CD4-positive, alpha-beta T cell treated with Interleukin-2 at 100 ng/mL for 4 hours (primary cell): ENCODE data around the gene APEX2.
A peak's percentile ranks its signal among the peaks of the same experiment; 100 is the strongest.
"Not testable (repeated sequence)": the region's sequence is repeated elsewhere in the genome, so short reads cannot be mapped to it uniquely, and the experiment has no call there.

ENCODE experiments used
- DNase-seq: peaks from one replicate; pipeline ENCODE4 v3.0.0-alpha.2; 2020; ENCODE audit warnings: low spot score

Gene APEX2, protein sequence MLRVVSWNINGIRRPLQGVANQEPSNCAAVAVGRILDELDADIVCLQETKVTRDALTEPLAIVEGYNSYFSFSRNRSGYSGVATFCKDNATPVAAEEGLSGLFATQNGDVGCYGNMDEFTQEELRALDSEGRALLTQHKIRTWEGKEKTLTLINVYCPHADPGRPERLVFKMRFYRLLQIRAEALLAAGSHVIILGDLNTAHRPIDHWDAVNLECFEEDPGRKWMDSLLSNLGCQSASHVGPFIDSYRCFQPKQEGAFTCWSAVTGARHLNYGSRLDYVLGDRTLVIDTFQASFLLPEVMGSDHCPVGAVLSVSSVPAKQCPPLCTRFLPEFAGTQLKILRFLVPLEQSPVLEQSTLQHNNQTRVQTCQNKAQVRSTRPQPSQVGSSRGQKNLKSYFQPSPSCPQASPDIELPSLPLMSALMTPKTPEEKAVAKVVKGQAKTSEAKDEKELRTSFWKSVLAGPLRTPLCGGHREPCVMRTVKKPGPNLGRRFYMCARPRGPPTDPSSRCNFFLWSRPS

DNA sequence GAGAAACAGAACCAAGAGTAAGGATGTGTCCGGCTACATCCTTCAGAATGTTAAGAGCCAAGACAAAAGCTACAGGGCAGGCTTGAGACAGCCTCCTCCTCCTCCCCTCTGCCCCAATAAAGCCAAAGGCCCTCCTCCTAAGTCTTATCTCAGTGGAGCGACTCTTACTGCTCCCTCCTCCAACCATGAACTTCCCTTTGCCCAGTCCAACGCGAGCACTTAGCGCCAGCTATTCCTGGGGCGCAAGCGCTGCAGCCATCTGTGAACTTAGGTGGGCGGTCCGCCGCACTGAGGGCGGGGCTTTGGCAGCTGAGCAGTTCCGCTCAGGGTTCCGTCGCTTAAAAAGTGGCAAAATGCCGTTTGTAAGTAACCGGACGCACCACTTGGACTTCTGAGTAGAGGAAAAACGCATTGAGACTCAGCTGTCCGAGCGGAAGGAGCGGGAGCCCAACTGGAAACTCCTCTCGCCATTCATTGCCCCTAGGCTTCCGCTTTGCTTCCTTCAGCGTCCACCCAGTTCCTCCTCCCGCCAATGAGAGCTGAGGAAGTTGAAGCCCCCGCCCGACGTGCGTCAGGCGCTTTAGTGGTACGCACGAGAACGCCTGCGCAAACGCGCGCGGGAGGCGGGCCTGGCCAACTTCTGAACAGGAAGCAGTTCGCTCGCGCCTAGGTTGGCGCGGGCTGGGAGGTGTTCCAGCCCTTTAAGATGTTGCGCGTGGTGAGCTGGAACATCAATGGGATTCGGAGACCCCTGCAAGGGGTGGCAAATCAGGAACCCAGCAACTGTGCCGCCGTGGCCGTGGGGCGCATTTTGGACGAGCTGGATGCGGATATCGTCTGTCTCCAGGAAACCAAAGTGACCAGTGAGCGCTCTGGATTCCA is at the start of gene APEX2:
APEX2 (plus strand) TSS at position 647 of the 882 bp plus-strand sequence; CDS start at position 707, 60 bp downstream.
- DNase-seq, result peak; percentile 84

DNA sequence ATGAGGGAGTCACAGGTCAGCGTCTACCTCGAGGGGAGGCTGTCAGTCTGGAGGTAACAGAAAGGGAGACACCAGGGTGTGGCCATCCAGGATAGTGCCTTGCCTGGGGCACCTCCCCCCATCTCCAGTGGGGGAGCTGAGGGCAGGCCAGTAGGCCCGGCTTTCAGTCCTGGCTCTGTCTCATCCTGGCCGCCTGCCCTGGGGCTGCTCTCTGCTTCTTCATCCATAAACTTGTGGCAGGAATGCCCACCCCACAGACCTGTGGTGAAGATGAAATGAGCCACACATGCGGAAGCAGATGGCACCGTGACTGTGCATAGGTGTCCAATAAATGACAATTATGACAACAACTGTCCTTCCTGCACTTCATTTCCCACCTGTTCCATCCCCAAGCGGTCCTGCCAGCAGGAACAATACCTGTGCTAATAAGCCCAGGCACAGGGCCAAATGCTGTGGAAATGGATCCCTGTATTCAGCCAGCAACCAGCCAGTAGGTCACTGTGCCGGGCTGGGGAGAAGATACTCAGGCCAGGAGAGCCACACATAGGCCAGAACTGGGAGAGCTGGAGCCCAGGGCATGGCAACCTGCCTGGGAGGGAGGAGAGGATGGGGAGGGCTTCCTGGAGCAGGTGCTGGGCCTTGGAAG is 49.3 kb upstream of the APEX2 start:
- DNase-seq, result no peak

DNA sequence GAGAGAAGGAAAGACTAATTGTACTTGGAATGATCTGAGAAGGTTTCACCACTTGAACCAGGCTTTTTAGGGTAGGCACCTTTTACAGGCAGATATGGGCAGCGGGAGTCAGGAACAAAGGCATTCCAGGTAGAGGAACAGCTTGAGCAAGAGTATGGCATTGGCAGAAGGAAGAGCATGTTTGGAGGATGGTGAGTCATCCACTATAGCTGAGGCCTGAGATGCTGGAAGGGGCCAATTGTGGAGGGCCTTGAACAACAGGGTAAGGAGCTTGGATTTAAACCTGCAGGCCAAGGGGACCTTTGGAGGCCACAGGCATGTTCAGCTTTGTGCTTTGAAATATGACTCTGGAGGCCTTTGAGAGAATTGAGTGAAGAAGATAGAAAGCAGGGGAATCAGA is 38.4 kb upstream of the APEX2 start:
- no peak for DNase-seq

DNA sequence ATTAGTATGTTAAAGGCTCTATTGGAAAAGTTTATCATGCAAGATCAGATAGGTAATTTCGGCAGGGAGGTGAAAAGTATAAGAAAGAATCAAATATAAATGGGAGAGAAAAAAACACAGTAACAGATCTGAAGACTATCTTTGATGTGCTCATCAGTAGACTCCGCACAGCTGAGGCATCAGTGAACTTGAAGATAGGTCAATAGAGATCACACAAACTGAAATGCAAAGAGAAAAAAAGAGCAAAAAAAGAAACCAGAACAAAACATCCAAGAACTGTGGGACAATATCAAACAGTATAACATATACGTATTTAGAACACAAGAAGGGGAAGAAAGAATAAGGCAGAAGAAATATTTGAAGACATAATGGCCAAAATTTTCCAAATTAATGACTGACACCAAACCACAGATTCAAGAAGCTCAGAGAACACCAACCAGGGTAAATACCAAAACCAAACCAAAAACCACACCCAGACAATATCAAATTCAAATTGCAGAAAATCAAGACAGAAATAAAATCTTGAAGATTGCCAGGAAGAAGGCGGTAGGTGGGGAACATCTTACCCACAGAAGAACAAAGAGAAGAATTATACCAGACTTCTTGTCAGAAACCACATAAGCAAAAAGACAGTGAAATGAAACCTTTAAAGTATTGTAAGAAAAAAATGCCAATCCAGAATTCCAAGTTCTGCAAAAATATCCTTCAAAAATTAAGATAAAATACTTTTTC is 35.2 kb upstream of the APEX2 start:
- DNase-seq, result no peak

DNA sequence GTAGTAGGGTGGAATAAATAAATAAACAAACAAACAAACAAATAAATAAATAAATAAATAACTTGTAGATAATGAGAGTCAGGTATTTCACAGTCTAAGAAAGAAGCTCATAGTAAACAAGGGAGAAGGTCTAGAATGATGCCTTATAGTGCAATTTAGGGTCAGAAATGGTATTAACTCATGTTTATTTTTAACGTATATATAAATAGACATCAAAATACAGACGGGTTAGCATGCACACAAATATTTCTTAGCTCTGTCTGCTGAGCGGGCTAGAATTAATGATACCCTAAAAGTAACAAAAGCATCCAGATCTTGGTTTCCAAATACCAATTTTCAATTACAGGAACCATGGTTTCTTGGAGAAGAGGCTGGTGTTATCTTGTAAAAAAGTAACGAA is 22.8 kb upstream of the APEX2 start:
- no peak for DNase-seq

DNA sequence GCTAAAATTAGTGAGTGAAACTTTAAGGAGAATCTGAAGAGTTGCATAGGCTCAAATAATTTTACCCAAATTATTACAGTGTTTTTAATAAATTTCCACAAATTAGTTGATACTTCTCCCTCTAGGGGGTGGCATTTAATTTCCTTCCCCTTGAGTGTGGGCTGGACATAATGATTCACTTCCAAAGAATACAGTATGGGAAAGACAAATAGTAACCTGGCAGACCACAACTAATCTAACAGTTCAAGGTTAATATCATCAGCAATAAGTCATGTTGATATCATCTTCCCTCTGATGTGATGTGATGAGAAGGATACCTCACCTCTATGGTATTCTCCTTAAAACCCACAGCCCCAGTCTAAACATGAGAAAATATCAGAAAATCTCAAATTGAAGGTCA is 21.7 kb upstream of the APEX2 start:
- DNase-seq, result no peak

DNA sequence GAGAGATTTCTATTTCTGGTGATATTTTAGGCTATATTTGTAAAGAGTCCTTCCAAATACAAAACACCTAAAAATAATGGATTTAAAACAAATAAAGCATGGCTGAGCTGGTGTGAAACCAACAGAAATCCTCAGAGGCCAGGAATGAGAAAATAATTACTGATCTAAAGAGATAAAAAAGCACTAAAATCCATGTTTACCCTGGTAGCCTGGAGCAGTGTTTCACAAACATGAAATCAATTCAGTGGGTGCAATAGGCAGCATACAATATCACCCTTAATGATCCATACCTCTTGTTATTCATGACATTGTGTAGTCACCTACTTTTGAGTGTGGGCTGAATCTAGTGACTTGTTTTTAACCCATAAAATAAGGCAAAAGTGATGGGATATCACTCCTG is 20.7 kb upstream of the APEX2 start:
- no peak for DNase-seq

DNA sequence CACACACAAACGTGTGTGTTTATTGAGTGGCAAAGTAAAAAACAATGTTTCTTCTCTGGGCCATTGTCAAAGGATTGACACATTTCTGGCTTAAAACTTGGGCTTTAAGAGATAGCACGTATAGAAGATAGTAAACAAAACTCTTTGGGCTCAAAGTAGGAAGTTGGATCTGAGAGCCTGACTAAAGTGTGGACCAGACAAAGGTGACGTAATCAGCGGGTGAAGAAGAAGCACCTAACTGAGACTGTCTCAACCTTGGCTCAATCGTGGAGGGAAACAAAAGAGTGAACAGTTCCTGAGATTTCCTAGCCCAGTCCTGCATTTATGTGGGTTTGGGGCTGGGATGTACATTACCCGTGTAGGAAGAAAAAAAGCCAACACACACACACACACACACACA is 19.8 kb upstream of the APEX2 start:
- DNase-seq, result no peak

DNA sequence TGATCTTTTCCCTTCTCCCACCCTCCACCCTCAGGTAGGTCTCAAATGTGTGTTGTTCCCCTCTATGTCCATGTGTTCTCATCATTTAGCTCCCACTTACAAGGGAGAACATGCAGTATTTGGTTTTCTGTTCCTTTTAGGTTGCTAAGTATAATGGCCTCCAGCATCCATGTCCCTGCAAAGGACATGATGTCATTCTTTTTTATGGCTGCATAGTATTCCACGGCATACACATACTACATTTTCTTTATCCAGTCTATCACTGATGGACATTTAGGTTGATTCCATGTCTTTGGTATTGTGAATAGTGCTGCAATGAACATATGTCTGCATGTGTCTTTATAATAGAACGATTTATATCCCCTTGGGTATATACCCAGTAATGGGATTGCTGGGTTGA is 16.9 kb upstream of the APEX2 start:
- DNase-seq, result not testable (repeated sequence)

DNA sequence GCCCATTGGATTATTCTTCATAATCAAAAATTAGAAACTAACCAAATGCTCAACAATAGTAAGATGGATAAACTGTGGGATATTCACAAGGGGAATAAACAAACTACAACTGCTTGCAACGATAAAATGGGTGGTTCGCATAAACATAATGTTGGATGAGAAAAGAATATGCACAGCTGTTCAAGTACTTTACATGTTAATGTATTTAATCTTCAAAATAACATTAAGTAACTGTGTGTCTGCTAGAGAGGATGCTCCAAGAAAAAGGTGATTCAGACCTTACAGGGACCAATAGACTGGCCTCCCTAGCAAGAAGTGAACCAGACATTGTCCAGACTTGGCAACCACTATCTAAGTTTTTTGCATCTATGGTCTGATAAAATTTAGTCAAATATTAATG is 8.5 kb upstream of the APEX2 start:
- DNase-seq, result no peak

DNA sequence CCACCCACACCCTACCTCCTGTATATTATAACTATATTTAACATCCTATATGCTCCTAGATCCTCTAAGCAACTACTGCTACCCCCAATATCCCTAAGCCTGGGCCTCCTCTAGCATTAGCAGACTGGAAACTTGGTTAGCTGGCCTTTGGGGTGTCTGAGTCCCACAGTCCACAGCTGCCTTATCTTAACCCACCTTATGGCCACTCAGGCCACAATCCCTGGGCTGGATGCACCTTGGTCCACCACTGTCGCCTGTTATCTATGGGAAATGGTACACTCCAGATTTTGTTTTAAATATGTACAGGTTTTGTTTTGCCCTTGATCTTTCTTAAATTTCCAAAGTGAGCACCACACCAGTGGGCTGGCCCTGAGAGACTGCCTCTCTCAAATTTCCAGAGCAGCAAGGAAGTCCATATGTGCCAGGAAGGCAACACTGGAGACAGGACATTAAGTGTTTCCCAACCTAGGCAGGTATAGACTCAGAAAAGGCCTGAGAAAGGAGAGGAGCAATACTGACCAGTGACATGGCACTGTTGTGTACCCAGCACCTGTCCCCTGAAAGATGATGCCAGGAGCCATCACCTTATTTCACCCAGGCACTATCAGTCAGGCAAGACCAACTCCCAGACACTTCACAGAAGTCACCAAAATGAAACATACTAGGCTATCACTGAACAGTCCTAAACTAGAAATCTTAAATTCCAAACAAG is 7.1 kb upstream of the APEX2 start:
- DNase-seq, result no peak

DNA sequence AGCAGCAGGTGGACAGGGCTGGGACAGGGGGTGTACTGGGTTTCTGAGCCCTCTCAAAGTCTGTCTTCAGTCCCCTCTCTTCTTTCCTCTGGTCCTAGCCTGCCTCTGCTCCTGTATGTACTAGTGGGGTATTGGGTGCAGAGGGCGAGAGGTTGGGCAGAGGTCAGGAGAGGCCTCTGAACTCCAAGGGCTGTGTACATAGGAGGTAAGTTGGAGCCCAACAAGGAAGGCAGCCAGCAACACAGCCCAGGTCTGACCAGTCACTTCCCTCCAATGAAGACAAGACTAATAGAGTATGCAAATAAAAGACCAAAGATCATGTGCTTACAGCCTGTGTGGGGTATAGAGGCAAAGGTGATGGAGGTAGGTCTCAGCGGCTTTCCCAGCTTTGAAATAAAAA is 6.1 kb upstream of the APEX2 start, which contains the start of gene PFKFB1:
PFKFB1 (minus strand) TSS at position 90 of the 400 bp plus-strand sequence. CDS start 181 bp downstream, outside the sequence.
- DNase-seq, result no peak

DNA sequence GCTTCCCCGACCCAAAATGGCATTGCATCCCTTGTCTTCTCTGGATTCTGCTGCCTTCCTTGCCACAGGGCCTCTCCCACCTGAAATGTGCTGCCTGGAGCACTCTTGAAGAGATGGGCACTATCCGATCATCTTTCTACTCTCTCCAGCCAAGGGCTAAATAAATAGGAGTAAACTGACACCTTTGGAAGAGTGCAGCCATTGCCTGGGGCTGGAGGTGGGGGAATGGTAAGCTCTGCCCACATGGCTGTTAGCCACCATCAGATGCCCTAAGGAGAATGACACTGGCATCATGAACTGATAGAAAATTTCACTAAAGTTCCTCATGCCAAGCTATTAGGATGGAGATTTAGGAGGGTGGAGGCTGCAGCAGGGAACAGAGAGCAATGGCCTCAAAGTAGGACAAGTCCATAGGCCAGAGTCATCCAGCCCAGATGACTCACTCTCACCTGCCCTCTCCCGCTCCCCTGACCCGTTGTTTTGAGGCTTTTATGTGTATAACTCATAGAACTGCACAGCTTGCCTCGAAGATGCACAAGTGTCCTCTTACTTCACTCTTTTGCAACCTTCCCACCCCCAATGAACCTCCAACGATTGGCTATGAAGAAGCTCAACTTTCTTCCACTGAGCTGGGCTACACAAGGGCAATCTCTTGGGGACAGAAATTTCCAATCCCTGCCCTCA is 5.4 kb upstream of the APEX2 start:
- no peak for DNase-seq

DNA sequence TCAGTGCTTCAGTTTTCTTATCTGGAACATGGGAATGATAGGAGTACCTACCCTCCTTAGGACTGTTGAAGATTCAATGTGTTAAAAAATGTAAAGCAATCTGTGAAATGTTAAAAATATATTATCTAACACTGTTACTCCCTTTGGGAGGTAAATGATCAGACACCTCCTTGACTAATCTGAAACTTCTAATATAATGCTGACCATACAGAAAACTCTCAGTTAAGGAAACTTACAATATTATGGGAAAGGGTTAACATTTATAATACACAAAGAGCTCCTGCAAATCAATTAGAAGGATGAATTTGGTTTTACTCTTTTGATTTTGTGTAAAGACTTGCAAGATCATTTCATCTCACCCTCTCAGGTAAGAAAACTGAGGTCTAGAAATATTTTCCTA is 4.5 kb upstream of the APEX2 start:
- DNase-seq, result no peak

DNA sequence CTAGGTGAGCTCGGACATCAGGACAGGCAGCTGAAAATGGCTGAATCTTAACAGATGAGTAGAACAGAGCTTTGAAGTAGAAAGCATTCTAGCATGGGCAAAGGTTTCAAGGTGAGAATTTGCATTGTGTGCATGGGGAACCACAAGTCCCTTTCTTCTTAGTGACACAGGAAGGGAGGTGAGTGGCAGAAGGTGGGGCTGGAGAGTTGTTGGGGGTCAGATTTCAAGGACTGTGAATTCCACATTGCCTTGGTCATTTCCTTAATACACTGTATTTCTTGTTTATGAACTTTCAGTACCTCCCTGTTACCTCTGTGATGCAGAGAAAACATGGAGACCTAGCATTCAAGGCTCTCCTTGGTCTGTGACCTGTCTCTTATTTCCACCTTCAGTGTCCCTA is 4.1 kb downstream of the APEX2 start:
- no peak for DNase-seq

DNA sequence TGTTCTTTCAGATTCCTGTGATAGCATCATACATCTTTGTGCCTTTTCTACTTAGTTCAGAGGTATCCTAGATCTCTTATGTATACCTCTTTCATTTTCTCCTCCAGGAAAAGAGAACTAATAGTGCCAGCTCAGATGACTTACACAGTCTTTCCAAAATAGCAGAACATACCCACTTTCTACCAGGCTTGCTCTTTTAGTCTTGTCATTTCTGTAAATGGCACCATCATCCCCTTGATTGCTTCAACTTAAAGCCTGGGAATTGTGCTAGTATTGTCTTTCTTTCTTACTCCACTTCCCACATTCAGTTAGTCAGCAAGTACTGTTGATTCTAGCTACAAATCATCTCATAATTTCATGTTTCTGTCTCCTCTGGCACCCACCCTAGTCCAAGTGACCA is 5.1 kb downstream of the APEX2 start:
- DNase-seq, result no peak

DNA sequence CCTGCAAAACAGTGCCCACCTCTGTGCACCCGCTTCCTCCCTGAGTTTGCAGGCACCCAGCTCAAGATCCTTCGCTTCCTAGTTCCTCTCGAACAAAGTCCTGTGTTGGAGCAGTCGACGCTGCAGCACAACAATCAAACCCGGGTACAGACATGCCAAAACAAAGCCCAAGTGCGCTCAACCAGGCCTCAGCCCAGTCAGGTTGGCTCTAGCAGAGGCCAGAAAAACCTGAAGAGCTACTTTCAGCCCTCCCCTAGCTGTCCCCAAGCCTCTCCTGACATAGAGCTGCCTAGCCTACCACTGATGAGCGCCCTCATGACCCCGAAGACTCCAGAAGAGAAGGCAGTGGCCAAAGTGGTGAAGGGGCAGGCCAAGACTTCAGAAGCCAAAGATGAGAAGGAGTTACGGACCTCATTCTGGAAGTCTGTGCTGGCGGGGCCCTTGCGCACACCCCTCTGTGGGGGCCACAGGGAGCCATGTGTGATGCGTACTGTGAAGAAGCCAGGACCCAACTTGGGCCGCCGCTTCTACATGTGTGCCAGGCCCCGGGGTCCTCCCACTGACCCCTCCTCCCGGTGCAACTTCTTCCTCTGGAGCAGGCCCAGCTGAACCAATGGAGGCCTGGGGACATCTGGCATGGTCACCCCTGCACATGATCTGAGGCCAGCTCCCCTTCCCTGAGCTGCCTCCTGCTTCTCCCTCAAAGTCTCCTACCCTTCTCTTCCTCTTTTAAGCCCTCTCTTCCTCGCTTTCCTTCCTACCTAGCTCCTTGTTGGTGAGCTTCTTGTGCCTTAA is 6.9 kb downstream of the APEX2 start:
- DNase-seq, result no peak

DNA sequence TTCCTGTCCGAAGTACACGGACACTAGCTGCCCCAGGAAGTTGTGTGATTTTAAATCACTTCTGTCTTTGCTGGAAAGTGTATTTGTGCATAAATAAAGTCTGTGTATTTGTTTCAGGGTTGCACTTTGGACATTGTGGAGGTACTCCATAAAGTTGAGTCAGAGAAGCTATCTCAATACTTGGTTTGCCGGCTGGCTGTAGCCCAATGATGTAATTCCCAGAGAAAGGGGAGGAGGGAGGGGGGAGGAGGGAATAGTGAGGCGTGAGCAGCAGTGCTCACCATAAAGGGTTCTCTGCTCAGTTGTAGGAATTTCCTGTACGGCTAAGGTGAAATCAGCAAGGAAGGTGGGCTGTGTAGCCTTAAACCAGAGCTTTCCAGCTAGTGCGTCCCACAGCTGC is 7.5 kb downstream of the APEX2 start:
- DNase-seq, result no peak

DNA sequence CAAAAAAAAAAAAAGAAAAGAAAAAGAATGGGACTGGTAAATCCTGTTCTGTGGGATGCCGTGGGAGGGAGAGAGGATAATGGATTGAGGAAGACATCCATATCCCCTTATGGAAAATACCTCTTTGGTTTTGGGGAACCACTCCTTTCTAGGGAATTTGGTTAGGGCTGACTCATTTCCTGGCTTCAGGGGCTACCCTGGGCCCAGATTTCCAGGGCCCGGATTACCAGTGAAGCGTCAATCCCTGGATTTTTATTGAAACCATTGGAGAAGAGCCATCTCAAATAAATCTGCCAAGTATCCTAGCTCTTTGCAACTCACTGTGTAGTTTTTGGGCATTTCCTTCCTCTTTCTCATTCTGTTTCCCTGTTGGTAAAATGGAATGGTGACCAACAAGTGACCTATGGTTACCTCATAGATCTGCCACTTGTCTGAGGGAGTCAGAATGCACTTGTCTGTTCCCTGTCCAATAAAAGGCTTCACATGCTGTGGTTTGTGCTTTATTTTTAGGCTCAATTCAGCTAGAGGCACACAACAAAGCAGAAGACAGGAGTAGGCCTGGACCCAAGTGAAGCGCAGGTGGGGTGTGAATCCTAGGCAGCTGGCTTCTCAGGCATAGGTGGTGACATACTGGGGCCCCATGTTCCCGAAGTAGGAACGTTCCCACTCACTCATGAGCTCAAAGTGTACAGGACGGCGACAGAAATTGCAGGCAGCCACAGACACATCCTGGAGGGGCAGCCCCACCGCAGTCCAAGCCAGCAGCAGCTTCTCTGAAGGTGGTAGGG is 8.6 kb downstream of the APEX2 start:
- DNase-seq, result no peak
